Heart right ventricle (tissue), 16 donors: ENCODE data around the gene API5. TPM values are rescaled to one million over a fixed set of nuclear protein-coding genes. Genes with fewer than 3 reads are reported as not detected.

Experiments used
- ATAC-seq, 8 donors: fragments of 200-7000 bp; cut with Tn5 transposase; one replicate each; pipeline ENCODE4 v1.9.1; 2020; ENCODE audit warnings: mild to moderate bottlenecking in 8 of 8, moderate library complexity in 8 of 8, moderate number of reproducible peaks in 1 of 8
- DNase-seq, 2 donors: peaks; one replicate each; pipeline ENCODE4 v3.0.0-alpha.2; 2020
- H3K27ac ChIP-seq, 10 donors: fragments of 200-600 bp; sonication (generic) in 2 of 10; one replicate each; pipeline versions ENCODE4 v1.5.0 to v1.8.0; 2020 to 2022; ENCODE audit warnings: mild to moderate bottlenecking in 3 of 10
- H3K27me3 ChIP-seq, 7 donors: fragments of 200-600 bp; one replicate each; pipeline ENCODE4 v1.8.0; 2021 to 2022; ENCODE audit warnings: mild to moderate bottlenecking in 2 of 7
- H3K36me3 ChIP-seq, 9 donors: fragments of 200-600 bp; sonication (generic) in 1 of 9; one replicate each; pipeline versions ENCODE4 v1.5.0 to v1.8.0; 2020 to 2022; ENCODE audit warnings: mild to moderate bottlenecking in 2 of 9
- H3K4me1 ChIP-seq, 9 donors: fragments of 200-600 bp; sonication (generic) in 1 of 9; one replicate each; pipeline versions ENCODE4 v1.5.0 to v1.8.0; 2020 to 2022; ENCODE audit warnings: mild to moderate bottlenecking in 4 of 9
- H3K4me3 ChIP-seq, 10 donors: fragments of 200-600 bp; sonication (generic) in 2 of 10; one replicate each; pipeline versions ENCODE4 v1.5.0 to v1.8.0; 2020 to 2022; ENCODE audit warnings: mild to moderate bottlenecking in 7 of 10, moderate library complexity in 2 of 10
- H3K9me3 ChIP-seq, 11 donors: fragments of 200-600 bp in 10 of 11; sonication (generic) in 2 of 11; one replicate each; pipeline versions ENCODE4 v1.5.0 to v1.8.0; 2013 to 2022; ENCODE audit warnings: mild to moderate bottlenecking in 2 of 11, control low read depth in 1 of 11, moderate library complexity in 1 of 11
- WGBS, 2 donors: extraction: QIAGEN DNeasy Blood & Tissue Kit; methylation state at CpG; one replicate each; pipeline ENCODE4 v1.1.7; 2013; ENCODE audit warnings: inconsistent platforms in 1 of 2; 5-methylcytosine and 5-hydroxymethylcytosine counted together
- intact Hi-C, 10 donors: fragments of 100-400 bp; cut with DNase I; formaldehyde crosslinking; loops; one replicate each; pipeline versions ENCODE4 v1.11.1 to v1.14.2; 2022
- polyA plus RNA-seq, 2 donors: library from polyadenylated mRNA; stranded (reverse); fragments of 200-250 nt; gene quantifications; one replicate each; pipeline ENCODE4 v1.2.3, GENCODE V29; 2013
- total RNA-seq, 10 donors: library from RNA; stranded (reverse); fragmentation: NEBNext Ultra II Directional in 3 of 10; extraction: Animal tissue kit (Norgen Biotek cat#: 25700) in 3 of 10; gene quantifications; one replicate each; pipeline versions ENCODE4 v1.2.1 to v1.2.4, GENCODE V29; 2021 to 2023
- TF ChIP-seq, protein P1 (sequence below), 9 donors: fragments of 200-600 bp; sonication (generic) in 2 of 9; IDR thresholded peaks; one replicate each; pipeline versions ENCODE4 v1.5.0 to v1.8.0; 2021 to 2022; ENCODE audit warnings: antibody characterized with exemption in 9 of 9, mild to moderate bottlenecking in 5 of 9, moderate library complexity in 1 of 9
- donor health status: Arrhythmogenic right ventricular cardiomyopathy.
- donor health status: ischemic (EF 13 %, LVEDD 7.1; RV severe dilation, severe dysfunction).
- donor health status: healthy with polysubstance abuse.
- donor health status: DM: no; HTN: yes; CAD: no.
- donor health status: DM: no; HTN: no; CAD: no.
- donor health status: ischemic (EF 25% LVEDD 6.9; RV normal size, moderate dysfunction).
- donor health status: ischemic (EF 25% LVEDD 5.7; RV mildly dilated, moderate dysfunction).
- donor health status: healthy.
- donor health status: DM: yes; HTN: yes; CAD: no.
- donor health status: Ischemic cardiomyopathy.
- donor health status: ischemic (EF 35%, LVEDD 5.7; RV mildly dilated, moderate dysfunction).
- donor health status: nonischemic (EF 11% LVEDD 7.7; RV severe dilation, severe dysfunction).
- donor health status: DM: yes; HTN: yes; CAD: no.
- donor health status: PGD.
- donor health status: ischemic (EF 29% LVEDD 5.4; RV normal size, mild dysfunction).
- donor health status: nonischemic (EF 23%, LVEDD 6.1; RV moderate dilation, normal function).

The API5 gene
- total and polyA plus RNA-seq, 12 donors, result 15.7 to 52.8 (median 40.4) TPM

DNA sequence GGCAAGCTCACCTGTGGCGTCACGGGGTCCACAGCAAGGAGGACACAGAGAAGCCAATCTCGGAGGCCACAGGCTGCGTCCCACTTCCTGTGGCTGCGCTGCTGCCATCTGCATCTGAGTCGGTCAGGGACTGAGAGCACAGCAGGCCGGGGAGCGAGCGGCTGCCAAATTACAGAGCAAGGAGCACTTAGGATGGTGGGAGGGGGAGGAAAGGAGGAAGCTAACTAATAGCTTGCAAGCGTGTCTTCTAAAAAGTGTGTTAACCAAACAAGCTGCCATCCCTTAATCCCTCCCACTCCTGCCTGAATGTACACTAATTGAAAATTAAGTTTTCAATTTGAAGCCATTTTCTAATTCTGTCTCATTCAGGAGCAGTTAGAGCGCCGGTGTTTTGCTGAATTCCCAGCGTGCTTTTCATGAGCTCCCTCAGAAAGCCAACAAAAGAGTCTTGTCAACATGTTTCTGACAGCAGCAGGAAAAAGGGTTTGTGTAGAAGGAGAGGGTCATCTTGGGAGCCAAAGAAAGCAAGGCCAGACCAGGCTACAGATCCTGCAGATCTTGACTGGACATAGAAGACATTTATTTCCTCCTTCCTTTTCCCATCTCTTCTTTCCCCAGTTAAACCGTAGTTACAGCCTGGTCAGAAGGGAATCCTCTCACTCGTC lies 42.4 kb upstream of the API5 start:
- no peak overlapping the region for H3K4me3 ChIP-seq
- peaks cover 0 to 3% (median 0%) of the 10 kb centered on the region in 11 donors for H3K9me3 ChIP-seq
- H3K27ac ChIP-seq, result peak overlapping the region in 4 of 10 donors; percentile 10 to 29 (median 22)
- no peaks in the 10 kb centered on the region for H3K36me3 ChIP-seq
- DNase-seq (peak; percentile 12 to 29), ATAC-seq (peak in 6 of 8 donors; percentile 62 to 84 (median 72))
- 44 to 46% methylated on average over 15 of the region's 15 CpGs for WGBS, 2 donors
- intact Hi-C loops, result no loop called here
- peaks cover 3 to 17% (median 5%) of the 10 kb centered on the region in 9 donors for H3K4me1 ChIP-seq
- TF ChIP-seq, protein P1, sequence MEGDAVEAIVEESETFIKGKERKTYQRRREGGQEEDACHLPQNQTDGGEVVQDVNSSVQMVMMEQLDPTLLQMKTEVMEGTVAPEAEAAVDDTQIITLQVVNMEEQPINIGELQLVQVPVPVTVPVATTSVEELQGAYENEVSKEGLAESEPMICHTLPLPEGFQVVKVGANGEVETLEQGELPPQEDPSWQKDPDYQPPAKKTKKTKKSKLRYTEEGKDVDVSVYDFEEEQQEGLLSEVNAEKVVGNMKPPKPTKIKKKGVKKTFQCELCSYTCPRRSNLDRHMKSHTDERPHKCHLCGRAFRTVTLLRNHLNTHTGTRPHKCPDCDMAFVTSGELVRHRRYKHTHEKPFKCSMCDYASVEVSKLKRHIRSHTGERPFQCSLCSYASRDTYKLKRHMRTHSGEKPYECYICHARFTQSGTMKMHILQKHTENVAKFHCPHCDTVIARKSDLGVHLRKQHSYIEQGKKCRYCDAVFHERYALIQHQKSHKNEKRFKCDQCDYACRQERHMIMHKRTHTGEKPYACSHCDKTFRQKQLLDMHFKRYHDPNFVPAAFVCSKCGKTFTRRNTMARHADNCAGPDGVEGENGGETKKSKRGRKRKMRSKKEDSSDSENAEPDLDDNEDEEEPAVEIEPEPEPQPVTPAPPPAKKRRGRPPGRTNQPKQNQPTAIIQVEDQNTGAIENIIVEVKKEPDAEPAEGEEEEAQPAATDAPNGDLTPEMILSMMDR (IDR thresholded peaks at IDR 0.05), result no peak
- H3K27me3 ChIP-seq, result no peaks in the 10 kb centered on the region

DNA sequence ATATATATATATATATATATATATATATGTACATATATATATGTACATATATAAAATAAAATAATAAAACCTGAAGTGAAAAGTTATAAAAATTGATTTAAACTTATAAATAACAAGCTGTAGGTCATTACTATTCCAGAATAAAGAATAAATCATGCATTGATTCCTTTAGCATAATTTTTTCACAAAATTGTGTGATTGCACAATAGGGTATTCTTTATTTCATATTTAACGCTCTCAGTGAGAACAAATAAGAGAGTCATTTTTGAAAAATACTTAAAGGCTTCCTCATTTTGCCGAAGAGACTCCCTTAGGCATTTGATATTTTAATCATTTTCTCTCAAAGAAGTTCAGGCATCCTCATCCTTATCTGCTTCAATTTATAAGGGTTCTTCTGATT lies 41.3 kb upstream of the API5 start:
- WGBS, 2 donors, result 87 to 94% methylated on average over 2 of the region's 2 CpGs
- intact Hi-C loops, result no loop called here

DNA sequence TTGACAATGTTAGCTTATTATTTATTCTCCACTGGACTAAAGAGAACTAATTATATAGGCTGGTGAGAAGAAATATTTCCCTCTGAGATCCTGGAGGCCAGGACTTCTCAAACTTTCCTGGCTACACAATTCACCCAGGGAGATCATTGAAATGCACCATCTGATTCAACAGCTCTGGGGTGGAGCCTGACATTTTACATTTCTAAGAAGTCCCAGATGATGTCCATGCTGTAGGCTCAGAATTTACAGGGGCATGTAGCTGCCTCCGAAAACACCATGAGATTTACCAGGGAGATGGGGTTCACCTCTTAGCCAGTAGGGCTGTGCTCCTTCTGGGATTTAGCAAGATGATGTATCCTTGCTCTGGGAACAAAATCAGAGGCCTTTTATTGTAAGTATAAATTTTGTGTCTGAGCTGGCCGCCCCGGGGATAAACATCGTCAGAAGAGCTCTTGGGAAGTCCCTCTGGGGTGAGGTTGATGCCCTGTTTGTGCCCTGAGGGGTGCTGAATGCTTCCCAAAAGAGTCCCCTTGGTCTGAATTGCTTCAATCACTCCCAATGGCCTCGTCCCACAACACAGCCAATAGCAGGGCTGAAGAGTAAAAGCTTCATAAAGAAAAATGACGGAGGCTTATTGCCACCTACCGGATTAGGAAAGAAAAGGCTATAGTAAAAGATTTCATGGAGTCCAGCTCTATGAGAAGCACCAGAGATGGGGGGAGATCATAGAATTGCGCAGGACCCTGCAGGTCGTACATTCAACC lies 33.4 kb upstream of the API5 start:
- intact Hi-C loops, result loop anchor here in 2 of 10 donors (5.0 kb wide), 2 partner anchors 501 to 506 kb away; no protein-coding TSS in a partner anchor
- Histone ChIP-seq H3K27me3 (peaks cover 0 to 34% (median 17%) of the 10 kb centered on the region in 7 donors), H3K27ac (no peak overlapping the region), H3K4me3 (no peak overlapping the region), H3K9me3 (peaks cover 0 to 3% (median 0%) of the 10 kb centered on the region in 11 donors), H3K36me3 (no peaks in the 10 kb centered on the region), H3K4me1 (peaks cover 0 to 7% (median 0%) of the 10 kb centered on the region in 9 donors)
- TF ChIP-seq, protein P1 (IDR thresholded peaks at IDR 0.05), result peak in 7 of 9 donors; percentile 8 to 59 (median 36)
- WGBS, 2 donors, result 43 to 46% methylated on average over 9 of the region's 9 CpGs
- ATAC-seq (peak in 1 of 8 donors; percentile 41), DNase-seq (no peak)

More for the DNA sequence above, 41.3 kb upstream of the API5 start:
- TF ChIP-seq, protein P1 (IDR thresholded peaks at IDR 0.05), result no peak
- DNase-seq, result no peak
- Histone ChIP-seq H3K27ac (no peak overlapping the region), H3K9me3 (peaks cover 0 to 3% (median 0%) of the 10 kb centered on the region in 11 donors), H3K36me3 (no peaks in the 10 kb centered on the region), H3K4me3 (no peak overlapping the region), H3K27me3 (no peaks in the 10 kb centered on the region), H3K4me1 (peaks cover 3 to 17% (median 5%) of the 10 kb centered on the region in 9 donors)
- no peak for ATAC-seq
